GM08714 (cell line): ENCODE measurements around the gene TMTC2.

ENCODE experiments used
- H3K4me3 ChIP-seq: fragments of 200-500 bp; sonication (Bioruptor generic); 2 replicates; pipeline ENCODE4 v1.5.1; 2014; ENCODE audit warnings: mild to moderate bottlenecking, low read length, inconsistent platforms
- ZNF274 ChIP-seq: IDR thresholded peaks from 2 replicates; pipeline ENCODE4 v1.6.1; 2012; ENCODE audit warnings: mild to moderate bottlenecking, low read depth, low read length

The TMTC2 gene

GRCh38 chr12:83003026-83003425, 316.3 kb downstream of the TMTC2 start:
- no peak overlapping the region for H3K4me3 ChIP-seq
- no peak for TF ChIP-seq ZNF274

GRCh38 chr12:83005534-83006197, 319.0 kb downstream of the TMTC2 start:
- TF ChIP-seq ZNF274, result no peak

GRCh38 chr12:83008703-83009102, 322.0 kb downstream of the TMTC2 start:
- no peak for TF ChIP-seq ZNF274

More at GRCh38 chr12:83005534-83006197, 319.0 kb downstream of the TMTC2 start:
- H3K4me3 ChIP-seq, result no peak overlapping the region

DNA sequence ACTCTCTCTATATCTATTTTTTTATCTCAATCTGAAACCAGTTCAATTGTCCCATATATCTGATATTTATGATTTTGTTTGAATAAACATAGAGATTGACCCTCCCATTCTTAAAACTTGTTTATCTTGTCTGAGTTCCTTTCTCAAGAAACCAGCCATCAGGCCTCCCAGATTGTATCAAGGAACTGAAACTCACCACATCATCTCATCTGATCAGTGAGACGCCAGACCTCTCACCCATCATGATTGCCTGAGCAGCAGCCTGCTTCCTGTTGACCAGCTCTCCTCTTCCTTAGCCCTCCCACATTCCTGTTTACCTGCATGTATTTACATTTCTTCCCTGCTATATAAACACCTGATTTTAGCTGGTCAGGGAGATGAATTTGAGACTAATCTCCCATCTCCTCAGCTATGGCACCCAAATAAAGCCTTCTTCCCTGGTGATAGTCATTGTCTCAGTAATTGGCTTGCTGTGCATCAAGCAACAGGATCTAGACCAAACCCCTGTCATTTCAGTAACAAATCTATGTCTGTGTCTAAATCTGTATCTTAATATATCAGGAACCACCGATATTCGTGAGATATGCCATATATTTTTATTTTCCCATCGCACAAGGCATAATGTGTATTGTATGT, 323.6 kb downstream of the TMTC2 start:
- no peak for TF ChIP-seq ZNF274
- H3K4me3 ChIP-seq, result no peak overlapping the region

More at GRCh38 chr12:83008703-83009102, 322.0 kb downstream of the TMTC2 start:
- H3K4me3 ChIP-seq, result no peak overlapping the region

DNA sequence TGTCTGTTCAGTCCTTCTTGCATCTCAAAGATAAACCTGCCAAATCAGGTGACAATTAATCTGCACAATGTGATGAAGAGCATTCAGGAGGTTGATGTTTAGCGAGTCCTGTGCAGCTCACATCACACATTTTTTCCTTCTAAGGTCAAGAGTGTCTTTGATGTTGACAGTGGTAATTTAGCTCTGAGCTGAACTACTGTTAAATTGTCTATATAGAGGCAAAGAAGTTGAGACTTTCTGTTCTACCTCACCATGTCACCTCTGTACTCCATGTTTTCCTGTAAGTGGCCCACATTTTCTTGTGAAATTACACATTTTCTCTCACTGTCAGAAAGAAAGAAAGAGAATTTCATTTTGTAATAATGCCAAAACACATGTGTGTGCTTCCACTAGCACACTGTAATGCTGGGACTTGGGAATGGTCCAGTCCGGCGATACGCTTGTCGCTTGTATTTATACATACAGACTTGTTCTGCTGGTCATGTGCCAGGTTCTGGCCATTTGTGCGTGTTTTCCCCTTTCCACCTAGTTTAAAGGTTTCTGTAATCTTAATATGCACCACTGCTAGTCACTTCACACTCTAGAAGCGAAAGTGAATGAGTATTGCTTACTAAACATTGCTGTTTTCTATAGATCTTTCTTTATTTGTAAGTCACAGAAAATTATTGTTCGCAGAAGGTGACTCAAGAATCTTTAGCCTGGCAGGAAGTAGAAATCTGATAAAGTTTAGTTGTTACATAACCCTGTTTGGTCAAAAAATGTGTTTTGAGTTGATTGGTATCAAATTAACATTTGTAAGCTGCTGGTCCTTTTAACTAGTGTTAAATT, 328.9 kb downstream of the TMTC2 start:
- no peak overlapping the region for H3K4me3 ChIP-seq
- no peak for TF ChIP-seq ZNF274

DNA sequence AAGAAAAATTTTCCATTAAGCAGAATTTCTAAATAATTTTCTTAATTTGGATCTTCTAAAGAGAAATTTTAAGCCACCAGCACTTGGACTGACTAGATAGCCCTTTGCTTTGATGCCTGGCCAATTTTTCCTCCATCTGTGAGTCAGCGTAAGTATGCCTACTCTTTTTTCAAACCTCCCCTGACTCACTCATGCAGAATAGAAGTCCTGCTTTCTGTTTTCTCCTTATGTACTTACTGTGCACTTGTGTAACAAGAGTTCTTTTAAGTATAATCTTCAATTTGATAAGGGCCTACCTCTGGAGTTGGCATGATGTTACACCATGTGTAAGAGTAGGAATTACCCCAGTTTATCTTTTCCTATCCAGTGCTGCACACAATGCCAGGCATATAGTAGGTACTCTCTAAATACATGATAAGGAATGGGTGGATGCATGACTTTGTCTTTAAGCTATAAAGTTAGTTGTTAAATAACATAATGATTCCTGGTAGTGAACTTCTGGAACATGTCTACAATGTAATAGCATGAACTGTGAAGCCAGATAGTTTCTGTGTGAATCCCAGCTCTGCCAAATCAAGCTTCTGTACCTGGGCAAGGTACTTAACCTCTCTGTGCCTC, 329.6 kb downstream of the TMTC2 start:
- no peak for TF ChIP-seq ZNF274
- H3K4me3 ChIP-seq, result no peak overlapping the region

DNA sequence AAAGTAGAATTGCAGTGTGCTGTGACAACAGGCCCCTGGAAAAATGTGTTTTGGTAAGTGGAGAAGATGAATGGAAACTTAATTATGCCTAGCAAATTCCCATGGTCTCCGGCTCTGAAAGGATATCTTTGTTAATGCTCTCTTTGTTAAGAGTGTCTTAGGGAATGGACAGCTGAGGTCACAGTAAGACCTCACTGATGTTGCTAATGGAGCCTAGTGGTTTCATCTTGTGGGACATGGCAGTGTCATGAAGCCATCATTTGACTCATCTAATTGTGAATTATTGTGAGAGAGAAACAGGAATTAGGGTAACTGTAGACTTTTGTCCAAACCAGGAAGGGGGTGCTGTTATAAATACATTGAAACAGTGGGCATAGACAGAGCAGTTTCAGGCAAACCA, 330.3 kb downstream of the TMTC2 start:
- TF ChIP-seq ZNF274, result no peak
- no peak overlapping the region for H3K4me3 ChIP-seq

DNA sequence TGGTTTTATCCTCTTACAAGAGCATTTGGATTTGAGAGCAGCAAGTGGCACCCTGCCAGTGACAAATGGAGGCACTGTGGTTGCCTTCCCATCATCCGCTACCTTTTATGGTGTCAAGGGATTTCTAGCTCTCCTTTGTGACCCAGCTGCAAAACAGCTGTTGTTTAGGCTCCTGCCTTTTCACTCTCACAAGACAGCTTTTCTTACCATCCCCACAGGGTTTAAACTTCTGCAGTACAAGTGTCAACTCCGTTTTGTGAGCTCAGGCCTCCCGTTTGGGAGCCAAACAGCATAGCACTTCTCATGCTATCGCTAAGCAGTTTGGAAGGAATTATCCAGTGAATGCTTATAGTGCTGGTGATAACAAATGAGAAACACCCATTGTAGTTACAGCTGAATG, 331.4 kb downstream of the TMTC2 start:
- no peak overlapping the region for H3K4me3 ChIP-seq
- no peak for TF ChIP-seq ZNF274

- TF ChIP-seq ZNF274, result no peak
- H3K4me3 ChIP-seq, result no peak overlapping the region
These were observed 340.5 kb downstream of the TMTC2 start for GRCh38 chr12:83027021-83027723.

- no peak overlapping the region for H3K4me3 ChIP-seq
- TF ChIP-seq ZNF274, result no peak
These were observed 344.5 kb downstream of the TMTC2 start for GRCh38 chr12:83031196-83031595.

DNA sequence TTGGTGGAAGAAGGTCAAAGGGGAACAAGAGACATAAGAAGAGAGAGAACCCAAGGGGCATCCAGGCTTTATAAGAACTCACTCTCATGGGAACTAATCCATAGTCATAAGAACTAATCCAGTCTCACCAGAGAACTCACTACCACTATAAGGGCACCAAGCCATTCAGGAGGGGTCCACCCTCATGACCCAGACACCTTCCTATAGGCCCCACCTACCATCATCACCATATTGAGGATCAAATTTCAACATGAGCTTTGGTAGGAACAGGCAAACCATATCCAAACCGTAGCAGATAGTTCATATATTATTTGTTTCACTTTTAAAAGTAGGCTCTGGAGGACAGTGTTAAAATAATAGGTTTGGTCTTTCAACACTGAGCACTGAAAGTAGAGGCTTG, 350.1 kb downstream of the TMTC2 start:
- no peak for TF ChIP-seq ZNF274

GRCh38 chr12:83039413-83039812, 352.7 kb downstream of the TMTC2 start:
- H3K4me3 ChIP-seq, result no peak overlapping the region
- TF ChIP-seq ZNF274, result no peak

More for the DNA sequence above, 350.1 kb downstream of the TMTC2 start:
- H3K4me3 ChIP-seq, result no peak overlapping the region

DNA sequence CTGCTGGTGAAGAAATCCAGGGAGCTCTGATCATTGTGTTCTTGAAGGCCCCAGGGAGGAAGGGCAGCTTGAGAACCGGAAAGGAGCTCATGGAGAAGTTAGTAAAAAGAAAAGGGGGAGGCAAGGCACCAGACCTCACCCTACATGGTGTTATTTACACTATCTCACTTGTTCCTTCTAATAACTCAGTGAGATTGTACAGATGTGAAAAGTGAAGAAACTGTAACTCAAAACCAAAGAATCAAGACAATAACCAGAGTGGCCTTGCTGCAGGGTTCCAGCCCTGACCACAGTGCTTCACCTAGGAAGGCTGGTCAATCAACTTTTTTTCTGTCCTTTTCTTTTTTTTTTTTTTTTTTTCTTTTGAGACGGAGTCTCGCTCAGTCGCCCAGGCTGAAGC, 353.6 kb downstream of the TMTC2 start:
- no peak for TF ChIP-seq ZNF274

DNA sequence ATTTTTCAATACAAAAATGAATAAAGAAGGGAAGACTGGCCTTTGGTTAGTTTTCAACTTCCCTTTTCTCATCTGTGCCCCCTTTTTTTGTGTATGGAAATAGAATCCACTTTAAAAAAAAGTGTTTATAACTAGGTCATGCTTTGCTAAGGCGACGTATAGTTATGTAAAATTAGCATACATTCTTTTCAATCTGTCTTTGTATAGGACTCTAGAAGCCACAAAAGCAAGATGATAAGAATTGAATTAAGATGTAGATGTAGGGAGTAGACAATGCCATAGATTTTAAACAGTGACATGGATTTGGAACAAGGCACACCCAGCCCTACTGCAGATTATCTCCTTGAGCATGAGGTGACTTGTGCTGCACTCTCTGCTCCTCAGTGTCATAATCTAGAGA, 354.3 kb downstream of the TMTC2 start:
- no peak for TF ChIP-seq ZNF274
- H3K4me3 ChIP-seq, result no peak overlapping the region

More for the DNA sequence above, 353.6 kb downstream of the TMTC2 start:
- H3K4me3 ChIP-seq, result no peak overlapping the region
